OCI-LY1 (cell line): Measurements from ENCODE around the gene CERS6.

Experiments
- CTCF ChIP-seq: fragments of 200-600 bp; sonication (generic), shearing (Covaris generic); IDR thresholded peaks from 2 replicates; pipeline ENCODE4 v1.5.1; 2017; ENCODE audit warnings: mild to moderate bottlenecking, antibody characterized with exemption, low read length, moderate library complexity, mixed read lengths
- EZH2 ChIP-seq: fragments of 200-600 bp; sonication (generic), shearing (Covaris generic); IDR thresholded peaks from 2 replicates; pipeline ENCODE4 v1.8.0; 2017; ENCODE audit warnings: borderline replicate concordance, mixed run types, mild to moderate bottlenecking, antibody characterized with exemption, low read length, moderate library complexity, mixed read lengths

- TF ChIP-seq CTCF (no peak), EZH2 (no peak)
These were observed 128.8 kb downstream of the CERS6 start for GRCh38 chr2:168584911-168585310.
